ENCODE measurements around the gene IFITM5. TPM values are rescaled to one million over a fixed set of nuclear protein-coding genes. Genes with fewer than 3 reads are reported as not detected.
"Not testable (repeated sequence)": the region's sequence is repeated elsewhere in the genome, so short reads cannot be mapped to it uniquely, and the experiment has no call there.

The IFITM5 gene
- total and polyA plus RNA-seq, 2 of the 8 experiments (the other 6 are each of a cell fraction or from before 2014, with no cell fraction given), result not detected

DNA sequence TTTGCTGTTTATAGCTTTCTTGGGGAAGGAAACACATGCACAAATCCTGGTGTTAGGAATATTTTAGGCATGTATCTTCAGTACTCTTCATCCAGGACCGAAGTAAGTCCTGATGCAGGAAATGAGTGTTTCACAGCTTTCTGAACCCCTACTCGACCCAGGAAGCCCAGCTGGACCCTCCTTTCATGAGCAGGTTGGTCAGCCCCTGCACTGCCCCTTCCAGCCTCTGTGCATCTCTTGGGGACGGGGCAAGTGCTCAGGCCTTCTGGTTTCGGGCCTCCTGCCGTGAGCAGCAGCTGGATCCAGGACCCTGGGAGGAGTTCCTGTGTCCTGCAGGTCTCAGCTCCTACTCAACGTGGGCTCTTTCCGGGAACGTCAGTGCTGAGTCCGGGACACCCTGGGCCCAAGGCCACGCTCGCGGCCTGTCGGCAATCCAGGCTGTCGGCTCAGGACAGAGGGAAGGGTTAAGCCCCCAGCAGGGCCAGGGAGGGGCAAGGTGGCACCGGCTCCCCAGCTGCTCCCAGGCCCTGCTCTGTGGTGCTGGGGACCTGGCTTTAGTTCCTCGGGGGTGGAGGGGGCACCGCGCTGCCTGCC is 10.8 kb upstream of the IFITM5 start:
- not testable (repeated sequence) for H2BK5ac ChIP-seq (ENCODE audit: low read depth, low read length); H3K27ac ChIP-seq (ENCODE audit: low read depth, low read length); H3K9me3 ChIP-seq (ENCODE audit: insufficient read depth in 2 of 2, low read depth in 1 of 2, low read length in 1 of 2); H3K14ac ChIP-seq (ENCODE audit: insufficient read length); H3K4ac ChIP-seq (replicated peaks; ENCODE audit: insufficient read length, low read depth, low read length); H2BK15ac ChIP-seq (ENCODE audit: low read length); H2BK120ac ChIP-seq (replicated peaks; ENCODE audit: low read depth, low read length); H3K23ac ChIP-seq (ENCODE audit: insufficient read length); H4K91ac ChIP-seq (replicated peaks; ENCODE audit: insufficient read length, low read length); H3K18ac ChIP-seq (ENCODE audit: extremely low read depth, low read length); DNase-seq (ENCODE audit: low read depth in 1 of 2, low spot score in 2 of 2); H3K79me1 ChIP-seq (ENCODE audit: low read depth, low read length); H4K8ac ChIP-seq (ENCODE audit: extremely low read depth, insufficient read depth, low read length); H2AFZ ChIP-seq (ENCODE audit: low read length); H4K5ac ChIP-seq (ENCODE audit: insufficient read length, low read depth, low read length); H2AK5ac ChIP-seq (ENCODE audit: low read depth, low read length); H4K20me1 ChIP-seq (replicated peaks in 1 of 2; ENCODE audit: control insufficient read depth in 1 of 2, insufficient read depth in 2 of 2, low read length in 2 of 2); H2BK20ac ChIP-seq (ENCODE audit: low read length); H3K27me3 ChIP-seq (replicated peaks in 1 of 4; ENCODE audit: control insufficient read depth in 3 of 4, extremely low read depth in 1 of 4, insufficient read depth in 3 of 4, low read length in 3 of 4); FAIRE-seq; H3K56ac ChIP-seq (replicated peaks; ENCODE audit: insufficient read length, low read depth, low read length); H3K9ac ChIP-seq (replicated peaks in 1 of 4; ENCODE audit: extremely low read depth in 1 of 4, low read depth in 3 of 4, low read length in 3 of 4); H3K36me3 ChIP-seq (ENCODE audit: control insufficient read depth in 2 of 4, insufficient read depth in 4 of 4, low read length in 3 of 4)
- POLR2A ChIA-PET (ENCODE audit: partially characterized antibody), result interaction anchor here (0.7 to 1.7 kb wide), 7 partner anchors 9 to 59 kb away, joined by 3 to 6 read pairs (median 4); no protein-coding TSS in a partner anchor
- peak overlapping the region in 1 of 4 experiments; percentile 39; a peak in 1 of 8 replicates for H3K4me3 ChIP-seq (ENCODE audit: extremely low read depth in 1 of 4, insufficient read depth in 2 of 4, low read depth in 3 of 4, low read length in 4 of 4)
- H3K4me1 ChIP-seq (replicated peaks in 1 of 4; ENCODE audit: control insufficient read depth in 3 of 4, insufficient read depth in 4 of 4, low read length in 3 of 4), result peaks cover 18 to 47% (median 39%) of the 10 kb centered on the region in 4 experiments
- CTCF ChIA-PET (ENCODE audit: partially characterized antibody), result interaction anchor here (0.9 to 2.2 kb wide), 4 partner anchors 35 to 73 kb away, joined by 3 to 7 read pairs (median 6); partner anchors contain the start of gene PSMD13
- H3K79me2 ChIP-seq (ENCODE audit: control insufficient read depth in 1 of 2, insufficient read depth in 2 of 2, low read length in 2 of 2), result peaks cover 0 to 15% of the 10 kb centered on the region in 2 experiments; a peak in 2 of 4 replicates
- H2BK12ac ChIP-seq (ENCODE audit: low read depth, low read length), result peak overlapping the region; percentile 68; the same call in 1 of the 2 replicates
- peak overlapping the region; percentile 49 to 56 for H3K4me2 ChIP-seq (ENCODE audit: insufficient read depth in 1 of 2, low read depth in 2 of 2, low read length in 2 of 2)
- peaks cover 12% of the 10 kb centered on the region; the same call in 1 of the 2 replicates for H3K23me2 ChIP-seq (ENCODE audit: low read depth, low read length)
- WGBS, 2 experiments (ENCODE audit: extremely low coverage in 1 of 2, insufficient coverage in 1 of 2, insufficient read length in 1 of 2, insufficient replicate concordance in 2 of 2, low coverage in 1 of 2, low lambda C conversion rate in 2 of 2, missing lambda C conversion rate in 1 of 2), result 63% methylated on average over 5 of the region's 18 CpGs; no CpG with 5 or more reads in 1 of the 2 experiments
